Neural progenitor cell (in vitro differentiated cells): ENCODE measurements around the gene C11orf65.

Experiments used
- CTCF ChIP-seq: fragments of 200-600 bp; sonication (generic); IDR thresholded peaks from 2 replicates; pipeline ENCODE4 v1.5.1; 2017; ENCODE audit warnings: antibody characterized with exemption, mild to moderate bottlenecking
- EZH2 ChIP-seq: fragments of 200-600 bp; sonication (generic); IDR thresholded peaks from 2 replicates; pipeline ENCODE4 v1.6.1; 2017; ENCODE audit warnings: antibody characterized with exemption, mild to moderate bottlenecking, moderate library complexity
- EZH2phosphoT487 ChIP-seq: fragments of 200-600 bp; sonication (generic); IDR thresholded peaks from 2 replicates; pipeline ENCODE4 v1.6.1; 2017; ENCODE audit warnings: antibody characterized with exemption

DNA sequence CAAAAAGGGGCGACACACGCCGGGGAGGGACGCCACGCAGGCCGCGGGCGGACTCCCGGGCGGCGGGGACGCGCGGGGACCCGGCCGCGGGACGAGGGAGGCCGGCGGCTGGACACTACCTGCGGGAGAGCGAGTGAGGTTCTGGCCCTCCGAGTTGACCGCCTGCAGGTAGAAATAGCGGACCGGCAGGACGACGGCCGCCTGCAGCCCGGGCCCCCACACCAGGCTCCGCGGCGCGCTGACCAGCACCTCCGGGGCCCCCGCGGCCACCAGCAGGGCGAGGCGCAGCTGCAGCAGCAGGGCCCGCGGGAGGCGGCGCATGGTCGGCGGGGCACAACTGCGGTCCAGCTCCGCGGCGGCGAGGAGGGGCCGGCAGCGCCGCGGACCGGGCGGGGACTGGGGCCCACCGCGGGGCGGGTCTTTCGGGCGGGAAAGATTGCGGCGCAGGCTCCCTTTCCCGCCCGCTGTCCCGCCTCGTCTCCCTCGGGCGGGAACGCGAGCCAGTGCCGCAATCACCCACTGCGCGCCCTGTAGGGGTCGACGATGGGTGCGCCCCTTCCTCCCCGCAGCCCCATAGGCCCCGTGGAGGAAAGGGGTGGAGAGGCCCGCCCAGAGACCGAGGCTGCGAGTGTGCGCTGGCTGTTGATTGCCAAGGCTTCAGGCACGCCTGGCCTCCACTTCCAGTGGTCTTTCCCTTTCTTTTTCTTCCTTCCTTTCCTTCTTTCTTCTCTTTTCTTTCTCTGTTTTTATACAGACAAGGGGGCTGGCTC is 30.9 kb upstream of the C11orf65 start, which contains the start of gene POGLUT3:
- TF ChIP-seq CTCF = no peak
- no peak for TF ChIP-seq EZH2phosphoT487
- TF ChIP-seq EZH2 = no peak
